Right atrium auricular region (tissue), 2 donors: Measurements from ENCODE around the gene ZNF3. TPM values are rescaled to one million over a fixed set of nuclear protein-coding genes. Genes with fewer than 3 reads are reported as not detected.

Experiments used
- DNase-seq: peaks from one replicate; pipeline ENCODE4 v3.0.0-alpha.2; 2019; ENCODE audit warnings: low spot score
- H3K27ac ChIP-seq, 2 donors: fragments of 200-600 bp; sonication (generic); 1 replicate in 1 of 2; 2 replicates in 1 of 2; pipeline ENCODE4 v1.5.1; 2016 to 2019
- H3K27me3 ChIP-seq, 2 donors: fragments of 200-600 bp; sonication (generic); one replicate each; pipeline versions ENCODE4 v1.5.1 to v1.6.0; 2017 to 2019
- H3K36me3 ChIP-seq: fragments of 200-600 bp; sonication (generic); one replicate; pipeline ENCODE4 v1.5.1; 2016
- H3K4me1 ChIP-seq, 2 donors: fragments of 200-600 bp; sonication (generic); one replicate each; pipeline versions ENCODE4 v1.5.1 to v1.6.0; 2017 to 2019
- H3K4me3 ChIP-seq, 2 donors: fragments of 200-600 bp; sonication (generic); 1 replicate in 1 of 2; 2 replicates in 1 of 2; pipeline ENCODE4 v1.5.1; 2017 to 2019; ENCODE audit warnings: mild to moderate bottlenecking in 1 of 2, moderate library complexity in 1 of 2
- H3K9me3 ChIP-seq, 2 donors: fragments of 200-600 bp; sonication (generic); one replicate each; pipeline ENCODE4 v1.5.1; 2019
- CTCF ChIP-seq, 2 donors: fragments of 200-600 bp; sonication (generic); IDR thresholded peaks; one replicate each; pipeline ENCODE4 v1.5.1; 2019; ENCODE audit warnings: antibody characterized with exemption in 2 of 2
- microRNA counts, 2 donors: library from miRNA; unstranded; fragments of <30 nt; microRNA quantifications; one replicate each; lab custom pipeline; 2016 to 2017
- microRNA-seq, 2 donors: library from miRNA; unstranded; fragments of <30 nt; microRNA quantifications; one replicate each; pipeline ENCODE4, GENCODE V29; 2016 to 2017; ENCODE audit warnings: borderline number of aligned reads in 2 of 2, borderline replicate concordance in 1 of 2
- total RNA-seq, 2 donors: library from RNA; depleted of rRNA; stranded (reverse); fragments of >200 nt; gene quantifications; one replicate each; pipeline ENCODE4 v1.1.0, GENCODE V29; 2016

Gene ZNF3
- total RNA-seq, 2 donors from 2014 or later: 11.8 to 16.1 TPM

- DNase-seq: no peak
- no peak overlapping the region for H3K27ac ChIP-seq
- H3K9me3 ChIP-seq: no peaks in the 10 kb centered on the region
- H3K4me1 ChIP-seq: peaks cover 0 to 10% of the 10 kb centered on the region in 2 donors
- no peak for TF ChIP-seq CTCF (IDR thresholded peaks at IDR 0.05)
- no peak overlapping the region for H3K4me3 ChIP-seq
- no peaks in the 10 kb centered on the region for H3K27me3 ChIP-seq
- H3K36me3 ChIP-seq: peaks cover 46% of the 10 kb centered on the region
These were observed 57.4 kb downstream of the ZNF3 start for GRCh38 chr7:100024020-100024619.

- no peak for DNase-seq
- no peak for TF ChIP-seq CTCF (IDR thresholded peaks at IDR 0.05)
- Histone ChIP-seq H3K4me3 (no peak overlapping the region), H3K27ac (no peak overlapping the region), H3K27me3 (no peaks in the 10 kb centered on the region), H3K36me3 (peaks cover 46% of the 10 kb centered on the region), H3K4me1 (peaks cover 0 to 10% of the 10 kb centered on the region in 2 donors), H3K9me3 (no peaks in the 10 kb centered on the region)
These were observed 58.0 kb downstream of the ZNF3 start for GRCh38 chr7:100023526-100023925.

- Histone ChIP-seq H3K27me3 (no peaks in the 10 kb centered on the region), H3K36me3 (peaks cover 42% of the 10 kb centered on the region), H3K4me3 (no peak overlapping the region), H3K9me3 (no peaks in the 10 kb centered on the region), H3K4me1 (peaks cover 0 to 14% of the 10 kb centered on the region in 2 donors), H3K27ac (no peak overlapping the region)
- no peak for TF ChIP-seq CTCF (IDR thresholded peaks at IDR 0.05)
- no peak for DNase-seq
These were observed 58.9 kb downstream of the ZNF3 start for GRCh38 chr7:100022621-100023020.

- no peaks in the 10 kb centered on the region for H3K27me3 ChIP-seq
- H3K4me1 ChIP-seq: peaks cover 0 to 28% of the 10 kb centered on the region in 2 donors
- no peak overlapping the region for H3K27ac ChIP-seq
- peaks cover 33% of the 10 kb centered on the region for H3K36me3 ChIP-seq
- no peaks in the 10 kb centered on the region for H3K9me3 ChIP-seq
- H3K4me3 ChIP-seq: no peak overlapping the region
- no peak for TF ChIP-seq CTCF (IDR thresholded peaks at IDR 0.05)
- no peak for DNase-seq
These were observed 60.2 kb downstream of the ZNF3 start for GRCh38 chr7:100021297-100021696.

MicroRNAs encoded within 50 kb of the gene (microRNA counts, 767-probe panel; counts per million panel counts)
- 2,457 to 4,473 counts per million in 2 donors for microRNA hsa-miR-106b-5p (lab: Ali Mortazavi, UCI)
- 3,820 to 9,537 counts per million in 2 donors for microRNA hsa-miR-25-3p (lab: Ali Mortazavi, UCI)
- 3,619 to 8,464 counts per million in 2 donors for microRNA hsa-miR-93-5p (lab: Ali Mortazavi, UCI)

Small RNA genes within 50 kb of the gene (microRNA-seq; reads per million reads assigned to microRNA genes)
- 756 to 2,174 reads per million in 2 donors for gene MIR106B
- gene MIR25: 266 to 517 reads per million in 2 donors
- 2,291 to 3,534 reads per million in 2 donors for gene MIR93

Other genes with a start within 250 kb of the ZNF3 start
- gene OR2AE1, start 204.7 kb downstream of the ZNF3 start, total RNA-seq: under 1 TPM in 1 of 2 donors, not detected in 1; 0.43 TPM
- 10 to 100 TPM in 1 of 2 donors, 1 to 10 TPM in 1; 8.8 to 13.3 TPM for gene TRIM4, start 162.2 kb downstream of the ZNF3 start, total RNA-seq
- not detected for gene GJC3, start 152.1 kb downstream of the ZNF3 start, total RNA-seq
- gene AZGP1, start 105.7 kb downstream of the ZNF3 start, total RNA-seq: 10 to 100 TPM; 11.3 to 46.5 TPM
- 10 to 100 TPM; 19.8 to 20.0 TPM for gene ZKSCAN1, start 66.1 kb downstream of the ZNF3 start, total RNA-seq
- 1 to 10 TPM; 6.7 to 7.1 TPM for gene ZSCAN21, start 31.9 kb downstream of the ZNF3 start, total RNA-seq
- gene COPS6, start 7.2 kb upstream of the ZNF3 start, total RNA-seq: 10 to 100 TPM; 46.7 to 64.2 TPM
- gene MCM7, start 19.7 kb upstream of the ZNF3 start, total RNA-seq: 10 to 100 TPM in 1 of 2 donors, 1 to 10 TPM in 1; 8.3 to 13.0 TPM
- 10 to 100 TPM; 12.2 to 12.4 TPM for gene AP4M1, start 19.9 kb upstream of the ZNF3 start, total RNA-seq
- gene TAF6, start 37.6 kb upstream of the ZNF3 start, total RNA-seq: 10 to 100 TPM; 41.7 to 49.1 TPM
- gene CNPY4, start 37.9 kb upstream of the ZNF3 start, total RNA-seq: 1 to 10 TPM; 6.1 to 6.2 TPM
- gene MBLAC1, start 45.2 kb upstream of the ZNF3 start, total RNA-seq: 1 to 10 TPM; 3.3 to 6.1 TPM
- gene LAMTOR4, start 67.2 kb upstream of the ZNF3 start, total RNA-seq: 100 to 1,000 TPM; 153 to 168 TPM
- gene TRAPPC14, start 77.0 kb upstream of the ZNF3 start, total RNA-seq: 1 to 10 TPM; 5.1 to 8.3 TPM
- 1 to 10 TPM; 1.3 to 2.4 TPM for gene GAL3ST4, start 86.9 kb upstream of the ZNF3 start, total RNA-seq
- gene GPC2, start 95.7 kb upstream of the ZNF3 start, total RNA-seq: under 1 TPM in 1 of 2 donors, not detected in 1; 0.12 TPM
- gene STAG3, start 96.2 kb upstream of the ZNF3 start, total RNA-seq: not detected
- gene PVRIG, start 138.2 kb upstream of the ZNF3 start, total RNA-seq: under 1 TPM in 1 of 2 donors, not detected in 1; 0.43 TPM
- gene SPDYE3, start 226.0 kb upstream of the ZNF3 start, total RNA-seq: not detected